PC-9 (cell line): ENCODE data around the gene HSPBAP1. TPM values are rescaled to one million over a fixed set of nuclear protein-coding genes. Genes with fewer than 3 reads are reported as not detected.
A peak's percentile ranks its signal among the peaks of the same experiment; 100 is the strongest.

ENCODE experiments used
- BruUV-seq: library from RNA; stranded (reverse); fragments of 400-500 nt; replicated peaks from 2 replicates; lab custom pipeline; 2021; lab: Mats Ljungman, UMichigan
- CTCF ChIA-PET: fragments of 300-600 bp; sonication (Branson Sonifier 250); formaldehyde crosslinking; loops from one replicate; lab custom pipeline; 2022; ENCODE audit warnings: antibody characterized with exemption; lab: Charles Lee
- POLR2A ChIA-PET: fragments of 300-600 bp; sonication (Branson Sonifier 250); formaldehyde crosslinking; loops from one replicate; lab custom pipeline; 2022; ENCODE audit warnings: antibody characterized with exemption; ENCODE audit not compliant: unreplicated experiment; lab: Charles Lee
- DNase-seq, 2 experiments: peaks; one replicate each; pipeline versions ENCODE4 v3.0.0 to v3.0.0-alpha.2; 2015 to 2022; ENCODE audit warnings: mixed read lengths in 1 of 2
- H2AFZ ChIP-seq: fragments of 200-600 bp; sonication (generic); 2 replicates; pipeline ENCODE4 v1.8.1; 2017; ENCODE audit warnings: antibody characterized with exemption
- H3F3A ChIP-seq: fragments of 200-600 bp; sonication (generic); 2 replicates; pipeline ENCODE4 v1.8.1; 2017; ENCODE audit warnings: antibody characterized with exemption, mild to moderate bottlenecking, low read depth; ENCODE audit not compliant: insufficient read depth
- H3K27ac ChIP-seq: fragments of 200-600 bp; sonication (generic); 2 replicates; pipeline ENCODE4 v1.6.1; 2016; ENCODE audit warnings: mixed run types
- H3K27me3 ChIP-seq: fragments of 200-600 bp; sonication (generic); 2 replicates; pipeline ENCODE4 v1.6.1; 2016; ENCODE audit warnings: low read depth, mixed run types; ENCODE audit not compliant: insufficient read depth
- H3K36me3 ChIP-seq: fragments of 200-600 bp; sonication (generic); 2 replicates; pipeline ENCODE4 v1.6.1; 2016; ENCODE audit warnings: low read depth, mixed run types
- H3K4me1 ChIP-seq: fragments of 200-600 bp; sonication (generic); replicated peaks from 2 replicates; pipeline ENCODE4 v1.6.1; 2016; ENCODE audit warnings: mixed run types; ENCODE audit not compliant: insufficient read depth
- H3K4me2 ChIP-seq: fragments of 200-600 bp; sonication (generic); 2 replicates; pipeline ENCODE4 v1.6.1; 2017; ENCODE audit warnings: mixed run types
- H3K4me3 ChIP-seq: fragments of 200-600 bp; sonication (generic); 2 replicates; pipeline ENCODE4 v1.6.1; 2016; ENCODE audit warnings: mixed run types
- H3K79me2 ChIP-seq: fragments of 200-600 bp; sonication (generic); 2 replicates; pipeline ENCODE4 v1.6.1; 2017; ENCODE audit warnings: low read depth, mixed run types
- H3K9me2 ChIP-seq: fragments of 200-600 bp; sonication (generic); 2 replicates; pipeline ENCODE4 v1.8.1; 2017; ENCODE audit warnings: mild to moderate bottlenecking; ENCODE audit not compliant: insufficient read depth
- H3K9me3 ChIP-seq: fragments of 200-600 bp; sonication (generic); 2 replicates; pipeline ENCODE4 v1.8.1; 2016; ENCODE audit warnings: low read depth; ENCODE audit not compliant: insufficient read depth
- H4K20me1 ChIP-seq: fragments of 200-600 bp; sonication (generic); 2 replicates; pipeline ENCODE4 v1.8.1; 2017; ENCODE audit not compliant: insufficient read depth
- EZH2 ChIP-seq: fragments of 200-600 bp; sonication (generic); IDR thresholded peaks from 2 replicates; pipeline ENCODE4 v1.8.0; 2017; ENCODE audit warnings: antibody characterized with exemption, low read depth
- intact Hi-C: fragments of 100-400 bp; cut with micrococcal nuclease; formaldehyde crosslinking; loops from one replicate; pipeline ENCODE4 v1.10.0; 2022; ENCODE audit not compliant: unreplicated experiment
- total RNA-seq: library from RNA; stranded (reverse); gene quantifications from 2 replicates; pipeline ENCODE4 v1.2.3, GENCODE V29; 2021
- TF ChIP-seq, protein P1 (sequence below): fragments of 200-600 bp; sonication (generic); conservative IDR thresholded peaks from 2 replicates; pipeline ENCODE4 v1.6.1; 2017; ENCODE audit warnings: mixed run types, antibody characterized with exemption, mild to moderate bottlenecking, moderate library complexity

Gene HSPBAP1
- total RNA-seq, 1 experiment from 2014 or later: 10.9 TPM

DNA sequence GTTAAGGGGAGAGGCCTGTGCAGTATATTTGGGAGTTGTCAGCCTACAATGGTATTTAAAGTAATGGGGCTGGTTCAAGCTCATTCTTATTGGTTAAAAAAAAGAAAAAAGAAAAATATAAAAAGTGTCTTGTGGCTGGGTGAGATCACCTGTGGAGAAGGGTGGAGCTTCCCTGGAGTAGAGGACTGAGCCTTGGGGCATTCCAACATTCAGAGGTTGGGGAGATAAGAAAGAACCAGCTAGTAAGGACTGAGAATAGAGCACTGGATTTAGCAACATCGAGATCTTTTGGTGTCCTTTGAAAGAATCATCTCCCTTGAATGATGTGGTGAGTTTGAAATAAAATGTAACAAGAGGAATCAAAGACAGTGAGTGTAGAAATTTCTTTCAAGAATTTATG, 6.4 kb upstream of the HSPBAP1 start:
- no peaks in the 10 kb centered on the region for H3K9me3 ChIP-seq
- ChIA-PET CTCF (no interaction called here), POLR2A (no interaction called here)
- TF ChIP-seq, protein P1, sequence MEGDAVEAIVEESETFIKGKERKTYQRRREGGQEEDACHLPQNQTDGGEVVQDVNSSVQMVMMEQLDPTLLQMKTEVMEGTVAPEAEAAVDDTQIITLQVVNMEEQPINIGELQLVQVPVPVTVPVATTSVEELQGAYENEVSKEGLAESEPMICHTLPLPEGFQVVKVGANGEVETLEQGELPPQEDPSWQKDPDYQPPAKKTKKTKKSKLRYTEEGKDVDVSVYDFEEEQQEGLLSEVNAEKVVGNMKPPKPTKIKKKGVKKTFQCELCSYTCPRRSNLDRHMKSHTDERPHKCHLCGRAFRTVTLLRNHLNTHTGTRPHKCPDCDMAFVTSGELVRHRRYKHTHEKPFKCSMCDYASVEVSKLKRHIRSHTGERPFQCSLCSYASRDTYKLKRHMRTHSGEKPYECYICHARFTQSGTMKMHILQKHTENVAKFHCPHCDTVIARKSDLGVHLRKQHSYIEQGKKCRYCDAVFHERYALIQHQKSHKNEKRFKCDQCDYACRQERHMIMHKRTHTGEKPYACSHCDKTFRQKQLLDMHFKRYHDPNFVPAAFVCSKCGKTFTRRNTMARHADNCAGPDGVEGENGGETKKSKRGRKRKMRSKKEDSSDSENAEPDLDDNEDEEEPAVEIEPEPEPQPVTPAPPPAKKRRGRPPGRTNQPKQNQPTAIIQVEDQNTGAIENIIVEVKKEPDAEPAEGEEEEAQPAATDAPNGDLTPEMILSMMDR: no peak
- TF ChIP-seq EZH2: no peak
- intact Hi-C loops: no loop called here
- no peaks in the 10 kb centered on the region for H3K36me3 ChIP-seq
- peaks cover 23% of the 10 kb centered on the region for H3K79me2 ChIP-seq
- no peaks in the 10 kb centered on the region for H3K9me2 ChIP-seq
- no peaks in the 10 kb centered on the region for H3F3A ChIP-seq
- BruUV-seq: no TSS peak
- H3K4me3 ChIP-seq: no peak overlapping the region
- no peak overlapping the region for H3K4me2 ChIP-seq
- H2AFZ ChIP-seq: no peak overlapping the region
- H3K27ac ChIP-seq: no peak overlapping the region
- H4K20me1 ChIP-seq: no peaks in the 10 kb centered on the region
- DNase-seq: no peak
- peaks cover 23% of the 10 kb centered on the region for H3K4me1 ChIP-seq
- H3K27me3 ChIP-seq: no peaks in the 10 kb centered on the region

DNA sequence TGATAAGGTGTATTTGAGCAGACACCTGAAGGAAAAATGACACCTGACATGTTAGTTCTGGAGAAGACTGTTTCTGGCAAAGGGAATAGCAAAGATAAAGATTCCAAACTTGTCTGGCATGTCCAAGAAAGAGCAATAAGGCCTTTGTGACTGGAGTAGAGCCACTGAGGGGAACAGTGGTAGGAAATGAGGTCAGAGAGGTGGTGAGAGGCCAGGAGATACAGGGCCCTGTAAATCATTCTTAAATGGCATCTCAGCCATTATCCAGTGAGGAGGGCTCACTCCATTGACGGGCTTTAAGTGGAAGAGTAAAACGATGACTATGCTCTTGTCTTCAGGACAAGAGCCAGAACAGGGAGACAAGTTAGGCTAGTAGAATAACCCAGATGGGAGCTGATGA, 5.7 kb upstream of the HSPBAP1 start:
- no peak overlapping the region for H3K4me2 ChIP-seq
- intact Hi-C loops: loop anchor here (5.0 to 10.0 kb wide), 2 partner anchors 237 to 405 kb away; partner anchors contain the start of genes DTX3L and PARP9
- peaks cover 23% of the 10 kb centered on the region for H3K79me2 ChIP-seq
- TF ChIP-seq, protein P1: no peak
- TF ChIP-seq EZH2: no peak
- no peaks in the 10 kb centered on the region for H3K36me3 ChIP-seq
- DNase-seq: no peak
- H3K9me2 ChIP-seq: no peaks in the 10 kb centered on the region
- POLR2A ChIA-PET: no interaction called here
- no peak overlapping the region for H3K27ac ChIP-seq
- H2AFZ ChIP-seq: no peak overlapping the region
- H3K4me3 ChIP-seq: no peak overlapping the region
- no TSS peak for BruUV-seq
- CTCF ChIA-PET: no interaction called here
- H3K27me3 ChIP-seq: no peaks in the 10 kb centered on the region
- H3F3A ChIP-seq: peaks cover 4% of the 10 kb centered on the region
- no peaks in the 10 kb centered on the region for H4K20me1 ChIP-seq
- H3K9me3 ChIP-seq: no peaks in the 10 kb centered on the region
- peaks cover 26% of the 10 kb centered on the region for H3K4me1 ChIP-seq

DNA sequence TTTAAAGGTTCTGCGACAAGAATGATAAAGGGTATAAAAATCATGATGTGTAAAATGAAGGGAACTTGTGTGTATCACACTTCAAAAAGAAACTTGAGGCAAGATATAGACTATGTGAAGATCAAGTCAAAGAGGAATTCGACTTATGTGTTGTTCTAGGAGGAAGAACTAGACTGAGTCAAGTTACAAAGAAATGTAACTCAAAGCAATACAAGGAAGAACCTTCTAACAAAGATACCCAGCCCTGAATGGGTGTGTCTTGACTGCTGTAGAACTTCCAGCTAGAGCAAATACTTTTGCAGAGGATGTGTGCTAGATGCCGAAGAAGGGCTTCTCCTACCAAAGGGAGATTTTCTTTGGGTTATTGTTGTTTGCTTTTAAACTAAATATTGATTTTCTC, 3.7 kb upstream of the HSPBAP1 start:
- POLR2A ChIA-PET: interaction anchor here (0.5 to 0.7 kb wide), 2 partner anchors 235 to 381 kb away, joined by 7 read pairs; no protein-coding TSS in a partner anchor
- Histone ChIP-seq H3K9me3 (no peaks in the 10 kb centered on the region), H3K27me3 (no peaks in the 10 kb centered on the region), H3K9me2 (no peaks in the 10 kb centered on the region), H3K4me3 (no peak overlapping the region; the same call in 1 of the 2 replicates), H3K27ac (no peak overlapping the region), H3K79me2 (peaks cover 23% of the 10 kb centered on the region), H3K36me3 (no peaks in the 10 kb centered on the region), H4K20me1 (no peaks in the 10 kb centered on the region), H3F3A (peaks cover 15% of the 10 kb centered on the region), H3K4me1 (peaks cover 28% of the 10 kb centered on the region), H2AFZ (no peak overlapping the region), H3K4me2 (peak overlapping the region; percentile 92)
- DNase-seq: peak in 1 of 2 experiments; percentile 61
- BruUV-seq: no TSS peak
- CTCF ChIA-PET: no interaction called here
- intact Hi-C loops: loop anchor here (5.0 to 10.0 kb wide), 2 partner anchors 235 to 402 kb away; partner anchors contain the start of genes DTX3L and PARP9
- TF ChIP-seq EZH2: no peak
- TF ChIP-seq, protein P1: no peak
